Hematopoietic multipotent progenitor cell (in vitro differentiated cells): Measurements from ENCODE around the gene FBXW5. TPM values are rescaled to one million over a fixed set of nuclear protein-coding genes. Genes with fewer than 3 reads are reported as not detected.

Experiments
- DNase-seq, 3 donors: peaks; one replicate each; pipeline ENCODE4 v3.0.0-alpha.2; 2011 to 2015; ENCODE audit warnings: low read depth in 2 of 3, low spot score in 2 of 3
- total RNA-seq: library from RNA; depleted of rRNA; stranded (reverse); fragments of >200 nt; gene quantifications from one replicate; pipeline ENCODE4 v1.2.3, GENCODE V29; 2012

FBXW5 gene, protein sequence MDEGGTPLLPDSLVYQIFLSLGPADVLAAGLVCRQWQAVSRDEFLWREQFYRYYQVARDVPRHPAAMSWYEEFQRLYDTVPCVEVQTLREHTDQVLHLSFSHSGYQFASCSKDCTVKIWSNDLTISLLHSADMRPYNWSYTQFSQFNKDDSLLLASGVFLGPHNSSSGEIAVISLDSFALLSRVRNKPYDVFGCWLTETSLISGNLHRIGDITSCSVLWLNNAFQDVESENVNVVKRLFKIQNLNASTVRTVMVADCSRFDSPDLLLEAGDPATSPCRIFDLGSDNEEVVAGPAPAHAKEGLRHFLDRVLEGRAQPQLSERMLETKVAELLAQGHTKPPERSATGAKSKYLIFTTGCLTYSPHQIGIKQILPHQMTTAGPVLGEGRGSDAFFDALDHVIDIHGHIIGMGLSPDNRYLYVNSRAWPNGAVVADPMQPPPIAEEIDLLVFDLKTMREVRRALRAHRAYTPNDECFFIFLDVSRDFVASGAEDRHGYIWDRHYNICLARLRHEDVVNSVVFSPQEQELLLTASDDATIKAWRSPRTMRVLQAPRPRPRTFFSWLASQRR
- 179 TPM for total RNA-seq

DNA sequence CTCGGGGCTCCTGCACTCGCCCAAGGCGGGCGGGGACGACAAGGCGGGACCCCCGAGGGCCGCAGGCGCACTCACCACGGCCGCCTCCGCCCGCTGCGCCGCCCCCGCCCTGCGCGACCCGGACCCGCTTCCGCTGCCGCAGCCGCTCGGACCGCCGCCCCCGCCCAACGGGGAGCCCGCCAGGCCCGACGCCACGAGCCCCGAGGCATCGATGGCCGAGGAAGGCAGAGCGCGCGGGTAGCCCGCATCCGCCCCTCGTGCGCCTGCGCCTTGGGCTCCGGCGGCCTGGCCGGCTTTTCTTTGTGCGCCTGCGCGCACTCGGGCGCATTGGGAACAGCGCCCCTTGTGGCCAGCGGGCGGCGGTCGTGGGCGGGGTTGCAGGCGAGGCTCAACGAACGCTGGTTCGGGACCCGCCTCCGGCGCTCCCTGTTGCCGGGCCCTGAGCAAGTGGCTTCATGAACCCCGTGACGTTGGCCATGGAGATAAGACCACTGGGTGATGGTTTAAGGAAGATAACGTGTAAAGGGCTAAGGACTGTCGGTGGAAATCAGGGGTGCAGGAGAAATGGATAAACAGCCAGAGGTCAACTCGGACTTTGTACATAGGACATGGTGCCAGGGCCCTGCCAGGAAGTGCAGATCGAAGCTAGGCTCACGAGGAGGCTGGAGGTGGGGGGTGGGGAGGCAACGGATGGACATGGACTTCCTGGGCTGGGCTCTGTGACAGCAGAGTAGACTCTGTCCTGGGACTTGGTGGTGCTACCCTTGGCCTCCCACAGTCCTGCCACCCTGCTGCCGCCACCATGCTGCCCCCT is at the start of gene FBXW5, which contains the start of gene C8G:
Gene FBXW5, minus strand, starts transcription at position 220 of the 814 bp plus-strand sequence. CDS start 655 bp downstream, outside the sequence.
Gene C8G, plus strand, starts transcription at position 725 of the 814 bp plus-strand sequence. Its CDS starts 78 bp downstream, at position 803.
- peak; percentile 93 to 98 (median 96) for DNase-seq

DNA sequence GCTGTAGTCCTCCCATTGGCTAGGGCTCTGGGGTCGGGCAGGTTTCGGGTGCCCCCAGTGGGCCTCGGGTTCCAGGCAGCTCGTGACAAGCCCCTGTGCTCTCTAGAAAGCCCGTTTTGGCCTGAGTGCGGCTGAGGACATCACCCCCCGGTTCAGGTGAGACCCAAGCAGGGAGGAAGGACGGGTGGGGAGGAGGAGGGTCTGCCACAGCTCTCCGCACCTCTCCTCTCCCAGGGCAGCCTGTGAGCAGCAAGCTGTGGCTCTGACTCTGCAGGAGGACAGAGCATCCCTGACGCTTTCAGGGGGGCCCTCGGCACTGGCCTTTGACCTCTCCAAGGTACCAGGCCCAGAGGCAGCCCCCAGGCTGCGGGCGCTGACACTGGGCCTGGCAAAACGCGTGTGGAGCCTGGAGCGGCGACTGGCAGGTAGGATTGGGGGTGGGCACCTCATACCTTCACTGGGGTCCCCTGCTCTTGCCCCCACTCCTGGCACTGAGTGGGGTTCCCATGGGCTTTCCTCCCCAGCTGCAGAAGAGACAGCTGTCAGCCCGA is 48.4 kb upstream of the FBXW5 start:
- DNase-seq, result no peak

DNA sequence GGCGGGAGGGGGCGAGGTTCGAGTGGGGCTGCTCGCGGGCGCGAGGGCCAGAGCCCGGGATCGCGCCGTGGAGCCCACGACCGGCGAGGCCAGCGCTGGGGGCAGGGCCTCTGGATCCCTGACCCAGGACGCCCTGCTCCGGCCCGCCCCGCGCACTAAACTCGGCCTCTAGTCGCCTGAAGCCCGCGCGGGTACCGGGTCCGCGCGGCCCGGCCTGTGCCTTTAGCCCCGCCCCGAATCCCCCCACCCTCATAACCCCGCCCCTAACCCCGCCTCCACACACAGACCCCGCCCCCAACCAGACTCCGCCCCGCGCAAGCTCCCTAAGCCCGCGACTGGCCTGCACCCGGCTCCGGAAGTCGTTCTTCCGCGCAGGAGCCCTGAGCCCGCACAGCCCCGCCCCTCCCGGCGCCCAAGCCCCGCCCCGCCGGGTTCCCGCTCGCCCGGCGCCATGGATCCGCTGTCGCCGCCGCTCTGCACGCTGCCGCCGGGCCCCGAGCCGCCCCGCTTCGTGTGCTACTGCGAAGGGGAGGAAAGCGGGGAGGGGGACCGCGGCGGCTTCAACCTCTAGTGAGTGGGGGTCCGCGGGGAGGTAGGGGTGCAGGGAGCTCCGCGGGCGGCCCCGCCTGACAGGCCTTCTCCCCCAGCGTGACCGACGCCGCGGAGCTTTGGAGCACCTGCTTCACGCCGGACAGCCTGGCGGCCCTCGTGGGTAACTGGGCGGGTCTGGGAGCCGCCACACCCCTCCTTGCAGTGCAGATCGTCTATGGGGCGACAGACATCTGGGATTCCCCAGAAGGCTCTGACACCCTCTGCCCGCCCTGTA is 47.7 kb upstream of the FBXW5 start, which contains the start of gene PAXX:
Gene PAXX, plus strand, starts transcription at position 430 of the 826 bp plus-strand sequence. Its CDS starts 22 bp downstream, at position 452.
- DNase-seq, result peak; percentile 76 to 91 (median 89)

DNA sequence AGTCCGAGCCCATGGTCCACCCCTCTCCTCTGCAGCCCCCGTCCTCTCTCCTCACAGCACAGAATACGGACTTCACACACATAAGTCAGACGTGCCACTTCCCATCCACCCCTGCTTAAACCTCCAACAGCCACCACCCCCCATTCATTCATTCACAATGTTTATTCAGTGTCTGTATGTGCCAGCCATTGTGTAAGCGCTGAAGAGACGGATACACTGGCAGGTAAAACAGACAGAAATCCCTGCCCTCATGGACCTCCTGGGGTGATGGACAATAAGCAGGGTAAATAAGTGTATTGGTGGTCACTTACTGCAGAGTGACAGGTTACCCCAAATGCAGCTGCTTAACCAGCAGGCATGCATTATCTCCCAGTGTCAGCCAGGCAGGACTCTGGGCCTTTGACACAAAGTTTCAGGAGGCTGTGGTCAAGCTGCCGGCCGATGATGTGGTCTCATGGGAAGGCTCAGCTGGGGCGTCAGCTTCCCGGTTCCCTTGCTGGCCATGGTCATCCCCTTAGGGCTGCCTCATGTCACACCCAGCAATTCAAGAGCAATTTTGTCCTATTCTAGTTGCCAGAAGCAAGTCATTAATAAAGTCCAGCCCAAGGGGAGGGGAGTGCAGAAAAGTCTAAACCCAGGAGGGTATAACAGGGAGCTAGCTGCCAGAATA is 45.8 kb upstream of the FBXW5 start:
- no peak for DNase-seq

DNA sequence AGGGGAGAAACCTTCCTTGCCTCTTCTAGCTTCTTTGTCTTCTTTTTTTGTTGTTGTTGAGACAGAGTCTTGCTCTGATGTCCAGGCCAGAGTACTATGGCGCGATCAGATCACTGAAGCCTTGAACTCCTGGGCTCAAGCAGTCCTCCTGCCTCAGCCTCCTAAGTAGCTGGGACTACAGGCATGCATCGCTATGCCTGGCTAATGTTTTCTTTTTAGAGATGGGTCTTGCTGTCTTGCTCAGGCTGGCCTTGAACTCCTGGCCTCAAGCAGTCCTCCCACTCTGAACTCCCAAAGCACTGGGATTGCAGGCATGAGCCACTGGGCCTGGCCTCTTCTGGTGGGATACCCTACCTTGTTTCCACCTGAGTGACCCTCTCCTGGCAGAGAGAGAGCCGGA is 44.3 kb upstream of the FBXW5 start:
- no peak for DNase-seq

DNA sequence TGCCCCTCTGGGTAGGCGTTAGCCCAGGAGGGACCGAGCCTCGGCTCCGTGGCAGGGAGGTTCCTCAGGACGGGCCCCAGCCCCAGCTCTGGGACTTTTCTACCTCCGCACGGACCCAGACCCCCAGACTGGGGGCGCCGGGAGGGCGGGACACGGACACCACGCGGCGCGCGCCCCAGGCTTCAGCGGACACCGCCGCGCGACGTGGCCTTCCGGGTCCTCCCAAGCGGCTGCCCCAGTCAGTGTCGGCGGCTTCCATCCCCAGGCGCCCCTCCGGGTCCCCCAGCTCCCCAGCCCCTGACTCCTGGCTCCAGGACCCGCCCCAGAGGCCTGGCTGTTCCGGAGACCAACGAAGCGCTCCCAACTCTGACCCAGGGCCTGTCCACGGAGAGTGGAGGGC is 41.3 kb upstream of the FBXW5 start:
- DNase-seq, result no peak

DNA sequence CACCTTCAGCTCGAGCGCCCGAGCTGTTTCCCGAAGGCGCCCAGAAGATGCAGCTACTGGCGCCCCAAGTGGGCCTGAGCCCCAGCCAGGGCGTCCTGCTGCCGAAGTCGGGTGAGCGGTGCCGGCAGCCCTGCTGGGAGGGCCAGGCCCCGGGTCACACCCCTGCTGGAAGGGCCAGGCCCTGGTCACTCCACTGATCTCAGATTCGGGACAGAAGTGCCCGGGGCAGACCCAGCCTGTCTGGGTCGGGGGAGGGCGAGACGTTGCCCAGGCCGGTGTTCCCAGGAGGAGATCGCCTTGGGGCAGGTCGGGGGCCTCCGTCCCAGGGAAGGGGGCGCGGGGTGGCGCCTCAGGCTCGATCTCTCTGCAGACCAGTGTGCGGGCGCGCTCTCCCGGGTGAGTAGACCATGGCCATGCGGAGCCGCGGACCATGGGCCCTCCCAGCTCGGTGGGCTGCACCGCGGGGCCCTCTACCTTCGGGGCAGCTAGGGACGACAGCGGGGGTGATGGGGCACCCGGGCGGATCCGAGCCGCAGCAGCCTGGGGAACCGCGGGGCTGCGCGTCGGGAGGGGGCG is 40.6 kb upstream of the FBXW5 start:
- DNase-seq, result peak in 1 of 3 donors; percentile 31

DNA sequence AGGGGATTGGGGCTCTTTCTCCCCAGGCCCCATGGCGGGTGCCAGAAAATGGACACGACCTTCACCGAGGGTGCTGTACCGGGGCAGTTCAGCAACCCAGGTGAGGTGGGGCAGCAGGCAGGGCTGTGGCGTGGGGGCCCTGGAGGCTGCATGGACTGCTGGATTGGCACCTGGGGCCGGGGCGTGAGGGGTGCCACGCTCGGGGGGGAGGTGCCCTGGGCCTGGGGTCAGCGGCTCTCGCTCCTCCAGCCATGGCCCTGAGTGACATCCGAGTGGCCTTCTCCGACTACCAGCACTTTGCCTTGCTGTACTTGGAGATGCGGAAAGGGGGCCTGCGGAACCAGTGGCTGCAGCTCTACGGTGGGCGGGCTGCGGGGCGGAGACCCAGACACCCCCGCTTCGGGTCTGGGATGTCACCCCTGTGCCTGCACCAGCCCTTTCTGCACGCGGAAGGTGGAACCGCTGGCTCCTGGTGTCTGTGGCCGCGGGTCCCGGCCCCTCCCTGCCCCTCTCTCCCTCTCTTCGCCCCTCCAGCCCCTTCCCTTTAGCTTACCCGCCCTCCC is 40.0 kb upstream of the FBXW5 start:
- no peak for DNase-seq

DNA sequence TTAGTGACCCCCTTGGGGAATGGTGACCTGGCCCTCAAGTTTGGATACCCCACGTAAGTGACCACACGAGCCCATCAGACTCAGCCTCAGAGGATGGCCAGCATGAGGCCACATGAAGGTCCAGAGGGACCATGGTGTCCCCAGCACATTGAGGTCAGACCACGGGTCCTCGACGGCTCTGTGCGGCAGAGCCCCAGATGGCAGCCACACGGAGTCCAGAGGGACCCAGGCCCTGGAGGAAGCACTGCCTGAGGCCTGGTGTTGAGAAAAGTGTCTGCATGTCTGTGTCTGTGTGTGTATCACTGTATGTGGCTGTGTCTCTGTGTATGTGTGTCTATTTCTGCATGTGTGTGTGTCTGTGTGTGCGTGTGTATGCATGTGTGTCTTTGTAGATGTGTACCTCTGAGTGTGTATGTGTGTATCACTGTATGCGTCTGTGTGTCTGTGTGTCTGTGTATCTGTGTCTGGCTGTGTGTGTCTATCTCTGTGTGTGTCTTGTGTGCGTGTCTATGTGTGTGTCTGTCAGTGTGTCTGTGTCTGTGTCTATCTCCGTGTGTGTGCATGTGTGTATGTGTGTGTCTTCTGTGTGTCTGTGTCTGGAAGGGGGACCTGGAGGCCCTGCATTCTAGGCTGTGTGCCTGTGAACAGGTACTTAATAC is 39.2 kb upstream of the FBXW5 start:
- no peak for DNase-seq

DNA sequence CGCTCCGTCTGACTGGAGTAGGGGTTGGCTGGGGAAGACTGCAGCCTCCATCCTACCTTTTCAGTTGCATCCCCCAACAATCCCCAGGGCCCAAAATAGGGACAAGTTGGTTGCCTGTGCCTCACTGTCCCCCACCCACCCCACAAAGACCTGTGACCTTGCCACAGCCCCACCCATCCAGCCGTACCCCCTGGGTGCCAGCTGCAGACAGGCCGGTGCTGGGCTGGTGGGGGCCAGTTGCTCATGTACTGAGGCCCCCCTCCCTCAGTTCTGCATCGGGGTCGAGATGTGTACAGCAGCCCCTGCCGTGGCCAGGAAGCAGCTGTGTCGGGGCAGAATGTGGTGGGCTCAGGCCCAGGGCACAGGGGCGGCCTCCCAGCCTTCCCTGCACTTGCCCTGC is 38.6 kb upstream of the FBXW5 start:
- DNase-seq, result no peak

DNA sequence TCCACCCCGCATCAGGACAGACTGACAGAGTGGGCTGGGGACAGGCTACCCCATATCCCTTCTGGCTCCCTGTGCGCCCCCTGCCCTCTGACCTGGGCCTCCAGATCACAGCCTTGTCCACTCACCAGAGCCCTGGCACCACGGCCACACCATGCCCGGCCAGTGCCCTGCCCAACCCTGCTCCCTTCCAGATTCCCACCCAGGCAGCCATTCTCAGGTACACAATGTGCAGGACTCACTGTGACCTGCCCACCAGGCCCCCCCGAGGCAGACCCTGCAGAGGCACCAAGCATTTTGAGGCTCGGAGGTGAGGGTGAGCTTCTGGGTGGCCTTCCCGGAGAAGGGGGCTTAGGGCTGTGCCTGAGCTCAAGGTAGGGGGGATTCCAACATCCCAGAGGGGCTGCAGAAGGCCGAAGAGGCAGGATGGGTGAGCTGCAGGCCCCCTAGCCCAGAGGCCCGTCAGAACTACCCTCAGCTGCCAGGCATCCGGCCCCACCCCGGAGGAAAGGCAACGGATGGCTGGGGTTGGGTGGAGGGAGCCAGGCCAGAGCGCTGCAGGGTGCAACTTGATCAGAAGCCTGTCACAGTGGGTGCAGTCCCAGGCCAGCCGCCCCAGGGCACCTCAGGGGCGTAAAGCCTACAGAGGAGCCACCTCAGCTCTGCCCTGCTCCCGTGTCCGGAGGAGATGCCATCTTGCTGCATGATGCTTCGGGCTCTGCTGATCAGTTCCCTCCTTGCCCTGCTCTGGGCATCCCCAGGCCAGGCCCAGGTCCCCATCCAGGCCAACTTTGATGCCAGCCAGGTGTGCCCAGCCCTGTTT is 37.9 kb upstream of the FBXW5 start, which contains the start of gene LCNL1:
Gene LCNL1, plus strand, starts transcription at position 762 of the 820 bp plus-strand sequence. CDS start 594 bp downstream, outside the sequence.
- DNase-seq, result no peak

DNA sequence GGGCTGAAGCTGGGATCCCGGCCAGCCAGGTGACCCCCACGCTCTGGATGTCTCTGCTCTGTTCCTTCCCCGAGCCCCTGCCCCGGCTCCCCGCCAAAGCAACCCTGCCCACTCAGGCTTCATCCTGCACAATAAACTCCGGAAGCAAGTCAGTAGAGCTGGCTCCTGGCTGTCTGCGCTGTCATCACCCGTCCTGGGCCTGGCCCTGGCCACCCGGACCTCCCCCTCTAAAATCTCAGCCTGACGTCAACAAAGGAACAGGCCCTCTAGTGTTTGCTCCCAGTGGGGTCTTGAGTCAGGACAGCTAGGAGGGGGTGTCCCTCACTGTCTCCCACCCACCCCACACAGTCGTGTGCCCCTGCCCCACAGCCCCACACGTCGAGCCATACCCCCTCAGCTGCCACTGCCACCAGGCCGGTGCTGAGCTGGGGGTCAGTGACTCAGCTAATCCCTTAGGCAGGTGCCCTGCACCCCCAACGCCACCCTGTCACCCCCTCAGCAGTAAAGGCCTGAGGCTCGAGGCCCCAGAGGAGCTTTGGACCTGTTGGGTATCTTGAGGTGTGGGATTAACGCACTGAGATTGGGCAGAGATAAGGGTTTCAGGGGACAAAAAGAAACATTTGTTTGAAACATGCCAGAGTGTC is 37.2 kb upstream of the FBXW5 start:
- DNase-seq, result no peak

DNA sequence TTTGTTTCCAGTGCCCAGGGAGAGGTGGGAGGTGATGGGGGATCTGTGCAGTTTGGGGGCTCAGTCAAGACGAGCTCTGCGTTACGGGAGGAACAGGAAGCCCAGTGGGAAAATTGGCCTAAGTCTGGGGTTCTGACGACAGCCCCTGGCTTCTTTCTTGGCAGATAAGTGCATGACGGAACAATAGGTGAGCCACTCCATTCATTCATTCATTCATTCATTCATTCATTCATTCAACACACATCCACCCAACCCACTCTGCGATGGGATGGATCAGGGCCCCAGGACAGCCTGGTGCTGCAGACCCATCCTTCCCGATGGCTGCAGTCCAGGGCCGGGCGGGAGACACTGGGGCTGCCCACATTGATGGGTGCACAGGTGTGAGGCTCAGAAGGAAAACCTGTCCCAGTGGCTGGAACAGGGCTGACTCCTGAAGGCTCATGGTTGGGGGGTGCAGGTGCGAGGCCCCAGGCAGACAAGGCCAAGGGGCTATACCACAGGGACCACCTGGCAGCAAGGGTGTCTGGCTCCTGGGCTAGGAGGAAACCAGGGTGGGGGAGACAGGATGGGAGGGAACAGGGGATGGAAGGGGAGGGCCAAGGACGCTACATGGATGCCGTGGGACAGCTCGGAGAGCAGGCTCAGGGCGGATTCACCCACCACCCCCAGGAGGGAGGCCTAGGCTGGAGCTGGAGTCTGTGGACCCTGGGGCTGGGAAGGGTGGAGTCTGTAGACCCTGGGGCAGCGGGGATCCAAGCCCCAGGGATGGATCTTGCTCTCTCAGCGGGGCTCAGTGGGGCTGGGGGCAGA is 36.3 kb upstream of the FBXW5 start:
- DNase-seq, result no peak

DNA sequence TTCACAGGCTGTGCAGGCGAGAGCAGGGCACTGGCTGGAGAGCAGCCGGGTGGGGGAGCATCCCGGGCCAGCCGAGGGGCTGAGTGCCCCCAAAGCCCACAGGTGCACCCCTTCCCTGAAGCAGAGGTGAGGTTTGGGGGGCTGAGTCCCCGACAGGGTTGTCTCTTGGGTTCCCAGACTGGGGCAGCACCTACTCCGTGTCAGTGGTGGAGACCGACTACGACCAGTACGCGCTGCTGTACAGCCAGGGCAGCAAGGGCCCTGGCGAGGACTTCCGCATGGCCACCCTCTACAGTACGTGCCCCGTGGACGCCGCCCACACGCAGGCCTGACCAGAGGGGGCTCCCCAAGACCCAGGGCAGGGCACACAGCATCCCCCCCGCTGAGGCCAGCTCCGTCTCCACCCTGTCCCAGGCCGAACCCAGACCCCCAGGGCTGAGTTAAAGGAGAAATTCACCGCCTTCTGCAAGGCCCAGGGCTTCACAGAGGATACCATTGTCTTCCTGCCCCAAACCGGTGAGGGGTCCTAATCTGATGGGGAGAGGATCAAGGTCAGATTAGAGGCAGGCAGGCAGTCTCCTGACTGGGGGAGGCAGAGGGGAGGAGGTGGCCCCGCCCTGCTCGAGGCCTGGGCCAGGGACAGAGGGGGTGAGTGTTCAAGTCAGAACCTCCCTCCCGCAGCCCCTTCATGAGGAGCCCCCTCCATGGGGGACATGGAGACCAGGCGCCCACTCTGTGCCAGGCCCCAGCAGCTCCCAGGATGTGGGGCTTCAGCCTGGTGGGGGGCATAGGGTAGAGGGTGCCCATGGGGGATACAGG is 35.4 kb upstream of the FBXW5 start:
- DNase-seq, result no peak
